Stimulated activated CD4-positive, alpha-beta T cell treated with anti-CD3 and anti-CD28 coated beads, TNF-alpha, amount 100 ng/mL, for 24 hours (primary cell): ENCODE data around the gene SLC23A2.

Experiments
- DNase-seq, 3 experiments: peaks; one replicate each; pipeline ENCODE4 v3.0.0-alpha.2; 2020; ENCODE audit warnings: low read depth in 3 of 3

SLC23A2 gene

GRCh38 chr20:4966826-4967751 is 34.2 kb downstream of the SLC23A2 start:
- no peak for DNase-seq

DNA sequence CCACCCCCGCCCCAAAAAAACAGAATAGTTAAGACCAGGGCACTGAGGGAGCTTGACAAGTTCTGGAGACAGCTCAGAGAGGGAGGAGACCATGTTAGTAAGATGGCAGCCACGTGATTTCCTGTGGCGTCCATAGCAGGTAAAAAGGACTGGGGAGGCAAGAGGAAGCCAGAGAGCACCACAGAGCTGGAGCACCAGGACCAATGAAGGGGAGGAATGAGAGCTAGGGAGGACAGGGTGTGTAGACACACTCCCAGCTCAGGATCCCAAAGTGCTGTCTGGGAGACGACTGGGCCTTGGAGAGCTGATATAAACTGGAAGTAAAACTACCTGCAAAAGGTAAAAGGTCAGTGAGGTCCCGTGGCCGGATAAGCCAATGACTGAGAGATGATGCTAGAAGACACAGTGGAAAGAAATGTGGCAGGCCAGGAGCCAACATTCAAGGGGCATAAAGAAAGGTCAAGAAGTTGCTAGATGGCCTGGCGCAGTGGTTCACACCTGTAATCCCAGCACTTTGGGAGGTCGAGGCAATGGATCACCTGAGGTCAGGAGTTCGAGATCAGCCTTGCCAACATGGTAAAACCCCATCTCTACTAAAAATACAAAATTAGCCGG is 39.0 kb downstream of the SLC23A2 start:
- peak in 1 of 3 experiments; percentile 5 for DNase-seq

DNA sequence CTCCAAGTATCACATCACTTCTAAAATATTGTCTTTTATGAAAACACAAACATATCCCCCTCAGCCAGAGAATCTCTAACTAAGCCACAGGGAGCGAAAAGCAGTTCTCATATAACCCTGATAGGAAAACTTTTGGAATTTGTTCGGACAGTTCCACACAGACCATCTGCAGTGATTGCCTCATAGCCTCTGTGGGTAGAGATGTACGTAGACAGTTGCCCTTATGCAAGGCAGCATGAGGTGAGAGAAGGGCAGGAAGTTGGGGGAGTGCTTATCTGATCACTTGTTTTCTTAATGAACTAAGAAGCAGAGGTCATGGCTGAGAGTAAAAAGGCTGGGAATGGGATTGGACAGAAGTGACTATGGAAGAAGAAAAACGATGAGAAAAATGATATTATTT is 39.6 kb downstream of the SLC23A2 start:
- DNase-seq, result no peak

DNA sequence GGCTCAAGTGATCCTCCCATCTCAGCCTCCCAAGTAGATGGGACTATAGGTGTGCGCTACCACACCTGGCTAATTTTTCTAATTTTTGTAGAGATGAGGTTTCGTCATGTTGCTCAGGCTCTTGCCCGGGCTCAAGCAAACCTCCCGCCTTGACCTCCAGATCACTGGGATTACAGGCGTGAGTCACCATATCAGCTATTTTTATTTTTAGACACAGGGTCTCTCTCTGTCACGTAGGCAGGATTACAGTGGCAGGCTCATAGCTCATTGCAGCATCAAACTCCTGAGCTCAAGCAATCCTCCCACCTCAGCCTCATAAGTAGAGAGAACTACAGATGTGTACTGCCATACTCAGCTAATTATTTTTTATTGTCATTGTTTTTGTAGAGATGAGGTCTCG is 41.7 kb downstream of the SLC23A2 start:
- DNase-seq, result no peak

GRCh38 chr20:4957939-4958362 is 43.4 kb downstream of the SLC23A2 start:
- no peak for DNase-seq

- DNase-seq, result no peak
These were observed 44.1 kb downstream of the SLC23A2 start for GRCh38 chr20:4957187-4957586.

GRCh38 chr20:4956200-4956810 is 45.0 kb downstream of the SLC23A2 start:
- no peak for DNase-seq

DNA sequence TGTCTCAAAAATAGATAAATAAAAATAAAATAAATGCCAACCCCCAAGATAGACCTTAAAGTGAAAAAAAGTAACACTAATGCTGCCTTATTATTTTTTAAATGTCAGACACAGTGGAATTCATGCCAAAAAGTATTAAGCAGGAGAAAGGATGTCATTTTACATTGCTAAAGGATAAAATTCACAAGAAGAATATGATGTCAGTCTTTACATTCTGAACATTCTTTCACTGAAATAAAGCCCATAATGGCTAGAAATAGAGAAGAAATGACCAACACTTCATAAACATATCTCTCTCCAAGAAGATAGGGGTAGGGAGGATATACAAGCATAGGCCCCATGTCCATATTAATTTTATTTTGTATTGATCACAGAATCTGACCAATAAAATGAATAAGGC is 47.4 kb downstream of the SLC23A2 start:
- DNase-seq, result no peak

GRCh38 chr20:4952229-4952628 is 49.1 kb downstream of the SLC23A2 start:
- DNase-seq, result no peak

DNA sequence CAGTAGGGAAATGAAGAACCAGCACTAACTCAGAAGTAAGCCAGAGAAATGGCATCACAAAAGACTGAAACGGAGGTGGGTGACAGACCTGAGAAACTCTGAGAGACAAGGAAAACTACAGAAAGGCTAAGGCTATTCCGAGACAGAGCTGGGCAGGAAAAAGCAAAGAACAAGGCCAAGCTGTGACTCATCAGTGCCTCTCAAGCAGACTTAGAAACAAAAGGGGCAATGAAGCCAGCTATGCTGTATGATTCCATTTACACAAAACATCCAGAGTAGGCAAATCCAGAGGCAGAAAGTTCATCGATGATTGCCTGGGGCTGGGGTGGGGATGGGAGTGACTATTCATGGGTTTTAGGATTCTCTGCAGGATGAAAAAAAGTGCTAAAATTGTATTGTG is 50.0 kb downstream of the SLC23A2 start:
- DNase-seq, result no peak

DNA sequence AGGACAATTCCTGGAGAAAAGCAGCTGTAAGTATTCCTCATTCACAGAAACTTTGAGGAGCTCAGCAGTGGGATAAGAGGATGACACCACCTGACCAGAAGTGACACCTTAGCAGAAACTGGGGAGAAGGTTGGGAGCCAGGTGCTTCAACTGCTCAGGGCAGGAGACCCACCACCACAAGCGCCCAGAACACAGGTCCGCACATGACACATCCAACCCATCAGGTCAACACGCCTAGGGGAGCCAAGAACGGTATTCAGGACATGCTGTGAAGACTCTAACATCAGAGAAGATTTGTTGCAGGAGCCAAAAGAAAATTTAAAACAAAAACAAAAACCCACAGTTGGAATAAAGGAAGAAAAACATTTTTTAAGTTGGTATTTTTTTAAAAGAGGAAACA is 50.5 kb downstream of the SLC23A2 start:
- no peak for DNase-seq

- no peak for DNase-seq
These were observed 50.9 kb downstream of the SLC23A2 start for GRCh38 chr20:4950437-4950836.

DNA sequence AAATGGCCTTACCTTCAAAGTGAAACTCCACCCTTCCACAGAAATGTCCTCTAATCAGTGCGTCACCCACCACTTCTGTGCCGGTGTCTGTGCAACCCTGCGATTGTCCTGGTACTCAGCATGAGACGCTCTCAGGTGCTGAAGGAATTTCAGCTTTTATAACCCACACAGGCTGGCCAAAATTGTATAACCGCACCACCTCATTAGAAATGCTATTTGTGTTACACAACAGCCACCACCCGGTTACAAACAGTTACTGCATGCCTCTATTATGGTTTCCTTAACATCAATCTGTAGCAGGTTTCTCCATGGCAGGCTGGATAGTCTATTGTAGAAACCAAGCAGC is 51.5 kb downstream of the SLC23A2 start:
- DNase-seq, result peak in 1 of 3 experiments; percentile 5

GRCh38 chr20:4947817-4948559 is 53.3 kb downstream of the SLC23A2 start:
- DNase-seq, result no peak

DNA sequence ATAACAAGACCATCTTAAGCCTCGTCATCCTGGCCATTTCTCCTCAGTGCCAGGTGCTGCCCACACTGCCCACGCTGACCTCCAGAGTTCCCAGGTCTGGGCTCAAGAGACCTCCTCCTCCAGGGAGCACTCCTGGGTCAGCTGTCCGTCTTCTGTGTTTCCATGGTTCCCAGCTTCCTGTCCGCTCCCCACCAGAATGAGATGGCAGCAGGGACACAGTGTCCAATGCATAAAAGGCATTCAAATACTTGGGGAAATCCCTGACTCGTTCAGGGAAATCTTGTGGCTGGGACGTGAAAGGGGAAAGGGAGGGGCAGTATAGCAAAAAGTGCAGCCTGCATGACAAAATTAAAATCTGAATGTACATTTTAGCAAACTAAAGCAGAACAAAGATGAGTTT is 54.3 kb downstream of the SLC23A2 start:
- DNase-seq, result no peak

DNA sequence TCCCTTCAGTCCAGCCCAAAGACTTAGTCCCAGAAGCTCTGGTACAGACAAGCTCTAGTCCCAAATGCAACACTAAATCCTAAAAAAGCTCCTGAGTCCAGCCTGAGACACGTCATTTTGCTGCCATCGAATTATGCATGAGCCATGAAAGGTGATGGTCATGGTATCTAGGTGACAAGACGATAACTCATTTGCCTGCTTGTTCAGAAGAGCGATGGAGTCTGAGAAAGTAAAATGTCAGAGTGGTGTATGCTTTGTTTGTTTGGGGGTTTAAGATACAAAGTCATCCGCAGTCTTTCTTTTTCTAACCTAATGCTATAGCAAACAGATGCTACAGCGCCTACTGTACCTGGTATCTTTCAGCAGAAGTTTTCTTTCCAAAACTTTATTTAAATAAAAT is 54.7 kb downstream of the SLC23A2 start:
- DNase-seq, result no peak

- no peak for DNase-seq
These were observed 56.6 kb downstream of the SLC23A2 start for GRCh38 chr20:4944518-4945313.

DNA sequence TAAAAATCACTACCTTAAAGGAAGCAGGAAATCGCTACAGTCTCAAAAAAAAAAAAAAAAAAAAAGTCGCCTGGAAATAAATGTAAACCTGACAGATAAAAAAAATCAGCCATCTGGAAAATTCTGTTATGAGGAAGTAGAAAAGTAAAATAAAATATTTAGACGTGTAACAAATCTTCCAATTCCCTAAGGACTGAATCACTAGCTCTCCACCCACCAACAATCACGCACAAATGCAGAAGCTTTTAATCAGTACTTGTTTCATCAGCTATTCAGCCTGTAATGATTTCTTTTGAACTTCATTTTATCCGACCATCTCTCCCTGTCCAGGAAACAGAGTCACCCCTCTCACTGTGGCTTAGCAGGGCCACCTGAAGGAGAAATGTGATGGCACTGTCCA is 59.0 kb downstream of the SLC23A2 start:
- DNase-seq, result no peak

DNA sequence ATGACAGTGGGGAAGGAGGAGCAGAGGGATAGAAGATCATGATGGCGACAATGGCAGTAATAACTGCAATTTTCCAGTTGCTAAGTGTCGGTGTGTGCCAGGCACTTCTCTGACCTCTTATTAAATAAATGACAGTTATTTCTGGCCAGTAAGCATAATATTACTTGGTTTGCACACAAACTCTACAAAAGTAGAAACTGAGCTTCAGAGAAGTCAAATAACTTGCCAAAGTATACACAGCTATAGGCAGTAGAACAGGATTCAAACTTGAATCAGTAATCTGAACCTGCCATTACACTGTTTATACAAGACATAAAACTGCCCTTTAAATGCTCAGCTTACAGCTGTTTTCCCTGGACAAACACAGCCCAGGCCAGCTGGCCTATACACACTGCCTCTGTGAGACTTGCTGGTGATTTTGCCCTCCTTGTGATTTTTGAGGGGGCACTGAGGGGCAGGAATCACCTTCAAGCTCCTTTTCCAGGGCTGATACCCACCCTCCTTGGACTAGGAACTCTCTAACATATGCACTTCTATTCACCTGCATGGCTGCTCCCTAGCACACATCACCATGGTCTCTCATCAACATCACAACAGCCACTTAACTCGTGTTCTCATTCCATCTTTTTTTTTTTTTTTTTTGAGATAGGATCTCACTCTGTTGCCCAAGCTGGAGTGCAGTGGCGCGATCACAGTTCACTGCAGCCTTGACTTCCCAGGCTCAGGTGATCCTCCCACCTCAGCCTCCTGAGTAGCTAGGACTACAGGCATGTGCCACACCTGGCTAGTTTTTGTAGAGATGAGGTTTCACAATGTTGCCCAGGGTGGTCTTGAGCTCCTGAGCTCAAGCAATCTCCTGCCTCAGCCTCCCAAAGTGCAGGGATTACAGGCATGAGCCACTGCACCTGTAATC is 63.6 kb downstream of the SLC23A2 start:
- DNase-seq, result no peak

DNA sequence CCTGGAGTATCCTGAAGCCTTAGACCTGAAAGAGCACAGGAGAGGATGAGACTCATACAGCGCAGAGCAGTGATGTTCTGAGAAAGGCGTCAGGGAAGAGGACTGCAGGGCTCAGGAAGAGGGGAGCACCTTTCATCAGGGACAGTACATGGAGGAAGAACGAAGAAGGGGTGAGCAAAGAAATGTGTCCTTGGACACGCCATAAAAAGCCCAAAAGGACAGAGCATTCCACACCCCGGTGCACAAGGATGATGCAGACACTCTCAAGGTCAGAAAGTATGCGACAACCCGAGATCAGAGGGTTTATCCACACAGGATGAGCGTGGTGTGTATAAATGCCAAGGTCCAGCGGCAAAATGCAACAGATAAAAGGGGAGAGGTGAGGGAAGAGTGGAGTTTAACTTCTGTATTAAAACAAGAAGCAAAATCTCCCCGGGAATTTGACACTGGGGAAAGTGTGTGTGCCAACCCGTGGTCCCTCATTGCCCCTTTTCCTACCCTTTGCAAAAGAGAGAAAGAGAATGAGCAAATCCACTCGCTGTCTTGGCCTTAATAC is 64.4 kb downstream of the SLC23A2 start:
- no peak for DNase-seq
